Measurements from ENCODE around the gene LNP1. TPM values are rescaled to one million over a fixed set of nuclear protein-coding genes. Genes with fewer than 3 reads are reported as not detected.

The LNP1 gene
- total and polyA plus RNA-seq, 2 of the 8 experiments (the other 6 are each of a cell fraction or from before 2014, with no cell fraction given) = 6.6 to 8.7 TPM

- no peak for TF ChIP-seq TAF1 (IDR thresholded peaks at IDR 0.05; ENCODE audit: low read depth, low read length)
Measured at GRCh38 chr3:100436951-100437350, 35.6 kb downstream of the LNP1 start (continued).
